GM21786 (cell line): Measurements from ENCODE around the gene RASGRP3.

ENCODE experiments used
- ATAC-seq: cut with Tn5 transposase; IDR thresholded peaks from one replicate; pipeline ENCODE4 v1.9.1; 2021; ENCODE audit not compliant: unreplicated experiment

RASGRP3 gene

DNA sequence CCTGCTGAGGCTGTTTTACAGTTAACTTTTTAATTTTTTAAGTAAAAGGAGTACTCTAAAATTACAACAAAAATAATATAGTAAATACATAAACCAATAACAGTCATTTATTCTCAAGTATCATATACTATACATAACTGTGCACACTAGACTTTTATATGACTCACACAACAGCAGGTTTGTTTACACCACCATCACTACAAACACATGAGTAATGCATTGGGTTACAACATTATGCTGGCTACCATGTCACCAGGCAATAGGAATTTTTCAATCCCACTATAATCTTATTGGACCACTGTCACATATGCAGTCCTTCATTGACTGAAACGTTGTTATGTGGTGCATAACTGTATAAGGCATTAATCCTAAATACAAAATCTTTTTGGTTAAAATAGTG, 42.5 kb downstream of the RASGRP3 start:
- no peak for ATAC-seq

- no peak for ATAC-seq
These were observed 45.4 kb downstream of the RASGRP3 start for GRCh38 chr2:33521791-33522281.

- no peak for ATAC-seq
These were observed 46.1 kb downstream of the RASGRP3 start for GRCh38 chr2:33522576-33522975.

DNA sequence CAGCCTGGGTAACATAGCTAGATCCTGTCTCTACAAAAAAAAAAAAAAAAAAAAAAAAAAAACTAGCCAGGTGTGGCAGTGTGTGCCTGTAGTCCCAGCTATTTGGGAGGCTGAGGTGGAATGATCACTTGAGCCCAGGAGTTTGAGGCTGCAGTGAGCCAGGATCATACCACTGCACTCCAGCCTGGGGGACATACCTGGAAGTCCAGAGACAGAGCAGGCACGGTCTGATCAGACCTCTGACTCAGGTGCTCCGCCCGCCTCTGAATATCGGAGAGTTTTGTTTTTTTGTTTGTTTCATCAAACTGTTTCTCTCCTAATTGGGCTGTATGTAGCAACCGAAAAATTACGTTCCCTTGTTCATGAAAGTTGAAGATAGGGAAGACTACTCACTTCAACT, 49.2 kb downstream of the RASGRP3 start:
- no peak for ATAC-seq

- no peak for ATAC-seq
These were observed 49.7 kb downstream of the RASGRP3 start for GRCh38 chr2:33526132-33526531.

GRCh38 chr2:33526921-33527320, 50.5 kb downstream of the RASGRP3 start:
- ATAC-seq: no peak

DNA sequence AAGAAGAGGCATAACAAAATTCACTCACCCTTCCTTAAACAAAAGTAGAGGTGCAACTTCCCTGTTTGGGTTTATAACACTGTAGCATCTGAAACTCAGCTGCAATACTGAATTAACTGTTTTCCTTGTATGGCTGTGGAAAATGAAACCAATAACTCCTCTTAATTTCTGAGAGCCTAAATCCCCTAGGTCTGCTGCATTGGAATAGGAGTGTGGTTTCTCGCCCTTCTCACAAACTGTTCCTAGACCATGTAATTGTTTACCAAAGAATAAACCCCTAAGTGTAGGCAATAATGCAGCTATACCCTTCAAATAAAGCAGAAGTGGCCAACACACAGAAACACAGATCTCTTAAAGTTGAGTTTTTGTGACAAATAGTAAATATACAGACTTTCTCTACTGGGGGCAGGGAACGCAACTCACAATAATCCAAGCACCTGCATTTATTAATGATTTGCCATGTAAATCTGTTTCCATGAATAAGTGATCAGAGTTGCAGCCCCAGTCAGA, 52.0 kb downstream of the RASGRP3 start:
- no peak for ATAC-seq

GRCh38 chr2:33529771-33530481, 53.5 kb downstream of the RASGRP3 start:
- peak; percentile 31 for ATAC-seq

- ATAC-seq: peak; percentile 25
These were observed 54.5 kb downstream of the RASGRP3 start for GRCh38 chr2:33530690-33531548.

- ATAC-seq: no peak
These were observed 55.2 kb downstream of the RASGRP3 start for GRCh38 chr2:33531549-33532059.

DNA sequence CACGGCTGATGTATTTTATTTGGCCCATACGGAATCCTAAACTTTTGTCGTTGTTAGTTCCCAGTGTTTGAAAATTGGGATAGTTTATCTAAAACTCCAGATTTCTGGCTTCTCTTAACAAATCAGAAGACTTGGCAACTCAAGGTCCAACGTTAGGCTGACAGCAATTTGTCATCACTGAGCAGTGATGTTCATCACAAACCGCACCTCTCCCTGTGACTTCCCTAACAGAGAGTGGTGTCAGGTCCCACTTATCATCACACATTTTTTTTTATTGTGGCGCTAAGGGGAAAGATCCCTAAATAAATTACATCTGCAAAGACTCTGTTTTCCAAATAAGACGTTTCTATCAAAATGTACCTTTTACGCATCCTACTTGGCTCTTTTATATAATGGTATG, 55.7 kb downstream of the RASGRP3 start:
- no peak for ATAC-seq

- no peak for ATAC-seq
These were observed 56.5 kb downstream of the RASGRP3 start for GRCh38 chr2:33532966-33533365.

DNA sequence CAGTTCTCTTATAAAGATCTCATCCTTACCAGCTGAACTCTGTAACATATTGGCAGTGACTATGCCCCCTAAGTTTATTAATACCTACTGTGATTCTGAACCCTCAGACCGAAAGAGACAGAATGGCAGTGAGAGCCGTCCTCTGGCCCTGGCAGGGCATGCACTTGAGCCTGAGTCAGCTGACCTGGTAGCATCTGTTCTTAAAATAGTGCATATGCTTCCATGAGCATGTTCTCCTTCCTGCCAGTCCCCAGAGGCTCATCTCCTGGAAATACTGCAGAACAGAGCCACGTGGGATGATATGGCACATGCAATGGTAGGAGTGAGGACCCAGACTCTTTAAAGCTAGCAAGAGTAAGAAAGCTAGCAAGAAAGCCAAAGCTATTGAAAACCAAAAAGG, 59.0 kb downstream of the RASGRP3 start:
- no peak for ATAC-seq

- no peak for ATAC-seq
These were observed 64.8 kb downstream of the RASGRP3 start for GRCh38 chr2:33541243-33541642.

DNA sequence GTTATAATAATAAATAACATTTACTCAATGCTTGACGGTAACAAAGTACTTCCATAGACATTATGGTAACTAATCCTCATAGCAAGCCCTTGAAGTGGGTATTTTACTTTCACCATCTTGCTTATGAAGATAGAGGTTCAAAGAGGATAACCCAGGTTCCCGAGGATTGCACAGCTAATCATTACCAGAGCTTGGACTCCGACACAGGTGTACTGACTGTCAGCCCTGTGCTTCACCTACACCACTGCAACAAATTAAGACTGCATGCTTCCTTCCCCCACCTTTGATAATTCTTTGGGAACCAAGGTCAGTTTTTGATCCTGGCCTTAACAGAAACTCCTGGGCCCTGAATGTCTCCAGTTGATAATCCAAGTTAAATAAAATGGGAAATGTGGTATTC, 73.8 kb downstream of the RASGRP3 start:
- ATAC-seq: no peak

DNA sequence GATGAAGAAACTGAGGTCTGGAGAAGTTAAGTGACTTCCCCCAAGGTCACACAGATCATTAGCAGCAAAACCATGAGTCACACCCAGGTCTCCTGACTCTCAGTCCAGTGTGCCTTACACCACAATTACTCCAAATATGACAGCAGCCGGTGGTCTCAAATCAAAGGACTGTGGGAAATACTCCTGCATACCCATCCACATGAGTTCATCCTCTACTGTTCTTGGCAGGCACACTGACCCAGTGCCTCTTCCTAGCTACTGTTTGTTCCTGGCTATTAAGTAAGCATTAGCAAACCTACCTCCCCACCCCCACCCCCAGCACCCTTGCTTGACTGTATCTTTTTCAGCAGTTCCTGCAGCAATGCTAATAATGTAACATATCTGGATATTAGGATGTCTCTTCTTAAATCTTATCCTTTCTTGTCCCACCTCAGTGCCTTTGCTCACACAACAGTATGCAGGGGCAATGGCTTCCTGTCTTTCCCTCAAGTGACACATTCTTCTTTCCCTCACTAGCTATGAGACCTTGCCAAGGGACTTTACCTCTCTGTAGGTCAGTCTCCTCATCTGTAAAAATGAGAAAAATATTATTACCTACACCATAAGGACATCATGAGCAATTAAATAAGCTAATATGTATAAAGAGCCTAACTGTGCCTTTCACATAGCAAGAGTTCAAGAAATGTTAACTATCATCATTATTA, 76.5 kb downstream of the RASGRP3 start:
- no peak for ATAC-seq

- no peak for ATAC-seq
These were observed 79.2 kb downstream of the RASGRP3 start for GRCh38 chr2:33555681-33556080.

- no peak for ATAC-seq
These were observed 82.9 kb downstream of the RASGRP3 start for GRCh38 chr2:33559328-33559727.

- no peak for ATAC-seq
These were observed 83.6 kb downstream of the RASGRP3 start for GRCh38 chr2:33560017-33560416.

- ATAC-seq: no peak
These were observed 85.4 kb downstream of the RASGRP3 start for GRCh38 chr2:33561872-33562271.

GRCh38 chr2:33570681-33571080, 94.2 kb downstream of the RASGRP3 start:
- no peak for ATAC-seq
